ENCODE data around the gene STYX.

- TF ChIP-seq CTCF (IDR thresholded peaks at IDR 0.05), result no peak
- TF ChIP-seq POLR2A (IDR thresholded peaks at IDR 0.05), result no peak
Observed at GRCh38 chr14:52793061-52793460, 63.1 kb downstream of the STYX start.
